ENCODE results near the gene CNNM3. TPM values are rescaled to one million over a fixed set of nuclear protein-coding genes. Genes with fewer than 3 reads are reported as not detected.

Gene CNNM3
- total RNA-seq, 2 donors from 2014 or later: 29.7 to 29.8 TPM

DNA sequence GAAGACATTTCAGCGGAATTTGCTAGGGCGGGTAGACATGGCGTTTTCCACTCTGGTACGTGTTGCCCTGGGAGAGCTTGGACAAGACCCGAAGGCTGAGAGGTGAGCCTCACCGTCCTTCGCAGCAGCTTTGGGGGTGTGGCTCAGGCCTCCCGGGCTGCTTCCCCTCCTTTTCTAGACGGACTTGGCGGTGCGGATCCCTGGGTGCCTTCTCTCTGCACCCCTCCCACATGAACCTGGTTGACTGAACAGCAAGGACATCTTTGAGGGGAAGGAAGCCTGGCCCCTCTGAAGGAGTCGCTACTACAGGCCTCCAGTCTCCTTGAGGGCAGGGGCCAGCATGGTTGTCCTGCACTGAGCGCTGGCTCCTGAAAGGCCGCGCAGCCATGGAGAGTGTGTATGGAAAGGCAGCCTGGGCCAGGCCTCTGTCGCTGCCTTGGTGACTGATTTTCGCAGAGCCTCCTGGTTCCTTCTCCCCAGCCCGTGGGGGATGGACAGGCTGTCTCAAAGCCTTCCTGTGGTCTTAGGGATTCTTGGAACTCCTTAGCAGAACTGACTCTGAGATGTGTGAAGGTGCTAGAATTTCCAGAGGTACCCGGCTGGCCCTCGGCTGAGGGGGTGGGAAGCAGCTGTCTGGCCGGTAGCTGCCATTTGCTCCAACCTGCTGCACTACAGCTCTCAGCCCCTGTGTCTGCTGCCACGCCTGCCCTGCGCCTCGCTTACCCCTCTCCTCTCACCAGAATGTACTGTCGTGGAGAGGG lies 45.4 kb upstream of the CNNM3 start:
- no peaks in the 10 kb centered on the region for H3K36me3 ChIP-seq
- peaks cover 3% of the 10 kb centered on the region for H3K4me1 ChIP-seq (replicated peaks)
- intact Hi-C loops (cut with DNase I): no loop called here
- no peaks in the 10 kb centered on the region for H3K9me3 ChIP-seq
- H3K4me3 ChIP-seq: no peak overlapping the region
- TF ChIP-seq POLR2A (IDR thresholded peaks at IDR 0.05): no peak
- no peak for TF ChIP-seq POLR2AphosphoS5 (IDR thresholded peaks at IDR 0.05)
- TF ChIP-seq, protein P1, sequence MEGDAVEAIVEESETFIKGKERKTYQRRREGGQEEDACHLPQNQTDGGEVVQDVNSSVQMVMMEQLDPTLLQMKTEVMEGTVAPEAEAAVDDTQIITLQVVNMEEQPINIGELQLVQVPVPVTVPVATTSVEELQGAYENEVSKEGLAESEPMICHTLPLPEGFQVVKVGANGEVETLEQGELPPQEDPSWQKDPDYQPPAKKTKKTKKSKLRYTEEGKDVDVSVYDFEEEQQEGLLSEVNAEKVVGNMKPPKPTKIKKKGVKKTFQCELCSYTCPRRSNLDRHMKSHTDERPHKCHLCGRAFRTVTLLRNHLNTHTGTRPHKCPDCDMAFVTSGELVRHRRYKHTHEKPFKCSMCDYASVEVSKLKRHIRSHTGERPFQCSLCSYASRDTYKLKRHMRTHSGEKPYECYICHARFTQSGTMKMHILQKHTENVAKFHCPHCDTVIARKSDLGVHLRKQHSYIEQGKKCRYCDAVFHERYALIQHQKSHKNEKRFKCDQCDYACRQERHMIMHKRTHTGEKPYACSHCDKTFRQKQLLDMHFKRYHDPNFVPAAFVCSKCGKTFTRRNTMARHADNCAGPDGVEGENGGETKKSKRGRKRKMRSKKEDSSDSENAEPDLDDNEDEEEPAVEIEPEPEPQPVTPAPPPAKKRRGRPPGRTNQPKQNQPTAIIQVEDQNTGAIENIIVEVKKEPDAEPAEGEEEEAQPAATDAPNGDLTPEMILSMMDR (IDR thresholded peaks at IDR 0.05): no peak
- DNase-seq (ENCODE audit: low spot score): no peak
- peak overlapping the region; percentile 41 to 54 for H3K27ac ChIP-seq
- no peaks in the 10 kb centered on the region for H3K27me3 ChIP-seq (replicated peaks; ENCODE audit: insufficient read depth)
- WGBS: 75% methylated on average over 23 of the region's 25 CpGs

DNA sequence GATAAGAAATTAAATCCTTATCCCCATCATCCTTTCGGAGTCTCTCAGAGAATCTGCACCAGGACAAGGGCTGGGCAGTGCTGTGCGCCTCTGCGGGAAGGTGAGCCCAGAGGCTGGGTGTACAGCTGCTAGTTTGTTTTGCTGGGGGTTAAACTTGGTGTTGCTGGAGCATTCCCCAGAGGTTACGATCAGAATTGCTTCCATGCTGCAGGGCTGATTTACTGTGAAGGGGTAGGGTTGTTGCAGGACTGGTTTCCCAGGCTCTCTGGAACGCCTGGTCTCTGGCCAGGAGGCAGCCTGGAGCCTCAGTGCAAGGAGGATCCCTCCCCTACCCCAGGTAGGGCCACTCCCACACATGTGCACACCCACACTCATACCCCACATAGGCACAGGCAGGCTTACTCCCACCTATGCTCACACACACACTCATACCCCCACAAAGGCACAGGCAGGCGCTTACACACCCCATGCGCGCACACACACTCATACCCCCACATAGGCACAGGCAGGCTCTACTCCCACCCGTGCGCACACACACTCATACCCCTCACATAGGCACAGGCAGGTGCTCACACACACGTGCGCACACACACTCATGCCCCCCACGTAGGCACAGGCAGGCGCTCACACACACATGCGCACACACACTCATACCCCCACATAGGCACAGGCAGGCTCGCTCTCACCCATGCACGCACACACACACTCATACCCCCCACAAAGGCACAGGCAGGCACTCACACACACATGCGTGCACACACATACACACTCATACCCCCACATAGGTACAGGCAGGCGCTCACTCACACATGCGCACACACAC lies 44.1 kb upstream of the CNNM3 start:
- peaks cover 3% of the 10 kb centered on the region for H3K4me1 ChIP-seq (replicated peaks)
- H3K9me3 ChIP-seq: no peaks in the 10 kb centered on the region
- intact Hi-C loops (cut with DNase I): no loop called here
- H3K27me3 ChIP-seq (replicated peaks; ENCODE audit: insufficient read depth): no peaks in the 10 kb centered on the region
- peak; percentile 81 for DNase-seq (ENCODE audit: low spot score)
- 73% methylated on average over 20 of the region's 20 CpGs for WGBS
- no peak overlapping the region for H3K27ac ChIP-seq
- no peak overlapping the region for H3K4me3 ChIP-seq
- no peaks in the 10 kb centered on the region for H3K36me3 ChIP-seq
- TF ChIP-seq POLR2AphosphoS5 (IDR thresholded peaks at IDR 0.05): peak; percentile 73
- TF ChIP-seq POLR2A (IDR thresholded peaks at IDR 0.05): peak; percentile 25
- TF ChIP-seq, protein P1 (IDR thresholded peaks at IDR 0.05): peak in 2 of 4 experiments; percentile 40 to 44

DNA sequence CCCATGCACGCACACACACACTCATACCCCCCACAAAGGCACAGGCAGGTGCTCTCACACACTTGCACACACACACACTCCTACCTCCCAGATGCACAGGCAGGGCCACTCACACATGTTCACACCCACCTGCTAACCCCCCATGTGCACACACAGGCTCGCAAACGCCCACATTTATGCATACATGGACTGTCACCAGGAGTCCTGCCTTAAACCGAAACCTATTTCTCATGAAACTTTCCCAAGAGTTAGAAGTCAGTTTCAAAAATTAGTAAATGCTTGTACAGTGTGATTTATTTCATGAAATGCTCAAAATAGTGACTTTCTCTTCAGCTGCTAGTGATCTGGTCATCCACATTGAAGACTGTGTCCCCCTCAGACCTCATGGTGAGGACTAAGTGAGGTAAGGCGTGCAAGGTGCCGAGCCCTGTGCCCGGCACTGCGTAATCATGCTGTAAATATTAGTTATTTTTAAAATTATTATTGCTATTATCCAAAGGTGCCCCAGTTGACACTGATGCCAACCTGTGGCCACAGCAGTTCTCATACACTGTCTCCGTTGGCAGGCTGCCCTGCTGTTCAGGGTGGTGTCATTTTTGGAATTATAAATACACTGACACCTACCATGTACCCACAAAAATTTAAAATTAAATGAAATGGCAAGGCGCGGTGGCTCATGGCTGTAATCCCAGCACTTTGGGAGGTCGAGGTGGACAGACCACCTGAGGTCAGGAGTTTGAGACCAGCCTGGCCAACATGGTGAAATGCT lies 43.0 kb upstream of the CNNM3 start:
- 82% methylated on average over 12 of the region's 12 CpGs for WGBS
- TF ChIP-seq POLR2A (IDR thresholded peaks at IDR 0.05): no peak
- TF ChIP-seq, protein P1 (IDR thresholded peaks at IDR 0.05): no peak
- TF ChIP-seq POLR2AphosphoS5 (IDR thresholded peaks at IDR 0.05): no peak
- H3K4me3 ChIP-seq: no peak overlapping the region
- intact Hi-C loops (cut with DNase I): no loop called here
- no peaks in the 10 kb centered on the region for H3K36me3 ChIP-seq
- no peaks in the 10 kb centered on the region for H3K27me3 ChIP-seq (replicated peaks; ENCODE audit: insufficient read depth)
- no peak for DNase-seq (ENCODE audit: low spot score)
- peaks cover 3% of the 10 kb centered on the region for H3K4me1 ChIP-seq (replicated peaks)
- no peak overlapping the region for H3K27ac ChIP-seq
- H3K9me3 ChIP-seq: no peaks in the 10 kb centered on the region

DNA sequence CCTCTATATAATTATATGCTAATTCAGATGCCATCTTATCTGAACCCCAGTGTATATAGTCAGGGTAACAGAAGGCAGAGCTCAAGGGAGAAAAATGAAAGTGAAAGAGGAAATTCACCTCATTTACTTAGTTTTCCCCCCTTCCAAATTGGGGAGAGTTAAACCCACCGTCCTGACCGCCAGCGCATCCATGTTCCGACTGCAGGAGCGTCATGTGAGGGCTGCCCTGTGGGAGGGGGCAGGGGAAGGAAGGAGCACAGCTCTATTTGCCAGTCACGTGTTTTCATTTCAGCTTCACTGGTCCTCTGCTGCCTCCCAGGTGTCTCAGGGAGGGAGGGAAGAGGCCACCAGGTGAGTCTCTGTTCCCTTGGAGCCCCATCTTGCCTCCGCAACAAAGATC lies 42.1 kb upstream of the CNNM3 start:
- no peaks in the 10 kb centered on the region for H3K9me3 ChIP-seq
- peak; percentile 37 for DNase-seq (ENCODE audit: low spot score)
- TF ChIP-seq, protein P1 (IDR thresholded peaks at IDR 0.05): peak in 2 of 4 experiments; percentile 31 to 35
- peak; percentile 68 for TF ChIP-seq POLR2AphosphoS5 (IDR thresholded peaks at IDR 0.05)
- peak; percentile 26 for TF ChIP-seq POLR2A (IDR thresholded peaks at IDR 0.05)
- H3K27ac ChIP-seq: no peak overlapping the region
- H3K4me1 ChIP-seq (replicated peaks): peaks cover 3% of the 10 kb centered on the region
- H3K36me3 ChIP-seq: no peaks in the 10 kb centered on the region
- WGBS: 47% methylated on average over 7 of the region's 7 CpGs
- intact Hi-C loops (cut with DNase I): no loop called here
- H3K27me3 ChIP-seq (replicated peaks; ENCODE audit: insufficient read depth): no peaks in the 10 kb centered on the region
- peak overlapping the region; percentile 4 to 9 for H3K4me3 ChIP-seq

Data from prostate gland (tissue), 2 donors.